KMS-11 (cell line): ENCODE data around the gene AGBL4.

Experiments used
- H2AFZ ChIP-seq: fragments of 200-600 bp; sonication (generic); 2 replicates; pipeline ENCODE4 v1.6.1; 2016; ENCODE audit warnings: antibody characterized with exemption, mixed run types, low read depth
- H3K27ac ChIP-seq: fragments of 200-600 bp; sonication (generic); 2 replicates; pipeline ENCODE4 v1.6.1; 2016; ENCODE audit warnings: mild to moderate bottlenecking, mixed run types
- H3K27me3 ChIP-seq: fragments of 200-600 bp; sonication (generic); 2 replicates; pipeline ENCODE4 v1.6.1; 2017; ENCODE audit warnings: mild to moderate bottlenecking, low read depth, mixed run types, moderate library complexity; ENCODE audit not compliant: insufficient read depth
- H3K36me3 ChIP-seq: fragments of 200-600 bp; sonication (generic); 2 replicates; pipeline ENCODE4 v1.6.1; 2017; ENCODE audit warnings: mild to moderate bottlenecking, mixed run types; ENCODE audit not compliant: insufficient read depth
- H3K4me1 ChIP-seq: fragments of 200-600 bp; sonication (generic); 2 replicates; pipeline ENCODE4 v1.6.1; 2016; ENCODE audit warnings: mild to moderate bottlenecking, low read depth, mixed run types; ENCODE audit not compliant: poor library complexity, severe bottlenecking
- H3K4me2 ChIP-seq: fragments of 200-600 bp; sonication (generic); 2 replicates; pipeline ENCODE4 v1.7.0; 2016; ENCODE audit warnings: mild to moderate bottlenecking, mixed run types
- H3K4me3 ChIP-seq: fragments of 200-600 bp; sonication (generic); IDR thresholded peaks from 2 replicates; pipeline ENCODE4 v1.6.1; 2017; ENCODE audit warnings: low read depth, low read length, mixed read lengths; ENCODE audit not compliant: insufficient read depth
- H3K79me2 ChIP-seq: fragments of 200-600 bp; sonication (generic); 2 replicates; pipeline ENCODE4 v1.6.1; 2016; ENCODE audit warnings: low read depth, mixed run types; ENCODE audit not compliant: insufficient read depth
- H3K9ac ChIP-seq: fragments of 200-600 bp; sonication (generic); 2 replicates; pipeline ENCODE4 v1.6.1; 2016; ENCODE audit warnings: mild to moderate bottlenecking, mixed run types
- H4K20me1 ChIP-seq: fragments of 200-600 bp; sonication (generic); 2 replicates; pipeline ENCODE4 v1.6.1; 2016; ENCODE audit warnings: mild to moderate bottlenecking, mixed run types; ENCODE audit not compliant: insufficient read depth
- TF ChIP-seq, protein P1 (sequence below): fragments of 200-600 bp; sonication (generic); conservative IDR thresholded peaks from 2 replicates; pipeline ENCODE4 v1.6.1; 2017; ENCODE audit warnings: low read depth, mild to moderate bottlenecking, antibody characterized with exemption, low read length, moderate library complexity, mixed read lengths

The AGBL4 gene

DNA sequence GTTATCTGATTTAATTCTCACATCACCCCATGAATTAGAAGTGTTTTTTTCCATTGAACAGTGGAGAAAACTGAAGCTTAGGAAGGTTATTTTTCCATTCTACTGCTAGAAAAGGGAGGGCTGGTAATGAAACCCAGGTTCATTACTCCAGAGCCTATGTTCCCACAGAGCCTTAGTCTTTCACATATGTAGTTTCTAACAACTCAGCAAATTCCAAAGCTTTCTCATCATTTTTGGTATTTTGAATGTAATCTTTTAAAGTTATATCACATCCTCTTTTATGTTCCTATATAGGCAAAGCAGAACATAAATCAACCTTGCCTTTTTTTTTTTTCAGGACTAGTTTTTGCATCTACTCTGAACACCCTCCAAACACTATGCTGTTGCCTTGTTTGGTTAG is 1115.1 kb downstream of the AGBL4 start:
- no peak overlapping the region for H3K9ac ChIP-seq
- H3K79me2 ChIP-seq, result no peaks in the 10 kb centered on the region
- no peaks in the 10 kb centered on the region for H3K27me3 ChIP-seq
- no peak overlapping the region for H3K4me3 ChIP-seq
- no peaks in the 10 kb centered on the region for H3K4me1 ChIP-seq
- no peak overlapping the region for H3K4me2 ChIP-seq
- no peak overlapping the region for H2AFZ ChIP-seq
- H4K20me1 ChIP-seq, result no peaks in the 10 kb centered on the region
- TF ChIP-seq, protein P1, sequence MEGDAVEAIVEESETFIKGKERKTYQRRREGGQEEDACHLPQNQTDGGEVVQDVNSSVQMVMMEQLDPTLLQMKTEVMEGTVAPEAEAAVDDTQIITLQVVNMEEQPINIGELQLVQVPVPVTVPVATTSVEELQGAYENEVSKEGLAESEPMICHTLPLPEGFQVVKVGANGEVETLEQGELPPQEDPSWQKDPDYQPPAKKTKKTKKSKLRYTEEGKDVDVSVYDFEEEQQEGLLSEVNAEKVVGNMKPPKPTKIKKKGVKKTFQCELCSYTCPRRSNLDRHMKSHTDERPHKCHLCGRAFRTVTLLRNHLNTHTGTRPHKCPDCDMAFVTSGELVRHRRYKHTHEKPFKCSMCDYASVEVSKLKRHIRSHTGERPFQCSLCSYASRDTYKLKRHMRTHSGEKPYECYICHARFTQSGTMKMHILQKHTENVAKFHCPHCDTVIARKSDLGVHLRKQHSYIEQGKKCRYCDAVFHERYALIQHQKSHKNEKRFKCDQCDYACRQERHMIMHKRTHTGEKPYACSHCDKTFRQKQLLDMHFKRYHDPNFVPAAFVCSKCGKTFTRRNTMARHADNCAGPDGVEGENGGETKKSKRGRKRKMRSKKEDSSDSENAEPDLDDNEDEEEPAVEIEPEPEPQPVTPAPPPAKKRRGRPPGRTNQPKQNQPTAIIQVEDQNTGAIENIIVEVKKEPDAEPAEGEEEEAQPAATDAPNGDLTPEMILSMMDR, result no peak
- H3K36me3 ChIP-seq, result no peaks in the 10 kb centered on the region
- H3K27ac ChIP-seq, result no peak overlapping the region

DNA sequence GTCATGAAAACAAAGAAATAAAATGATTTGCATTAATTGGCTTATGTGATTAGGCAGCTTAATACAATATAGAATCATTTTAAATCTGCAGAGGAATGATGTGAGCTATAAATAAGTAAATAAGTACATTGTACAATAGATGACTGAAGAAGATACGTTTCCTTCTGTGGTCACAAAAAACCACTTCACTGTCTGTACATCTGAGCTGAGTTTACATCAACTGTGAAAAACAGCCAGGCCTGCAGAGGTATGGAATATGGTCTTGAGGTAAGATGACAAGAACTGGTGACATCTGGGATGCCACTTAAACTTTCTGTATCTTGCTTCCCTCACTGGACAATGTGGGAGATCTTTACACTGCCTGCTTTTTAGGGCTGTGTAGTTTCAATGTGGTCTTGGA is 1117.0 kb downstream of the AGBL4 start:
- H3K79me2 ChIP-seq, result no peaks in the 10 kb centered on the region
- no peak overlapping the region for H3K27ac ChIP-seq
- H3K27me3 ChIP-seq, result no peaks in the 10 kb centered on the region
- no peak overlapping the region for H3K4me2 ChIP-seq
- H3K36me3 ChIP-seq, result no peaks in the 10 kb centered on the region
- no peak overlapping the region for H2AFZ ChIP-seq
- no peak overlapping the region for H3K4me3 ChIP-seq
- H3K9ac ChIP-seq, result no peak overlapping the region
- TF ChIP-seq, protein P1, result no peak
- H3K4me1 ChIP-seq, result no peaks in the 10 kb centered on the region
- H4K20me1 ChIP-seq, result no peaks in the 10 kb centered on the region

DNA sequence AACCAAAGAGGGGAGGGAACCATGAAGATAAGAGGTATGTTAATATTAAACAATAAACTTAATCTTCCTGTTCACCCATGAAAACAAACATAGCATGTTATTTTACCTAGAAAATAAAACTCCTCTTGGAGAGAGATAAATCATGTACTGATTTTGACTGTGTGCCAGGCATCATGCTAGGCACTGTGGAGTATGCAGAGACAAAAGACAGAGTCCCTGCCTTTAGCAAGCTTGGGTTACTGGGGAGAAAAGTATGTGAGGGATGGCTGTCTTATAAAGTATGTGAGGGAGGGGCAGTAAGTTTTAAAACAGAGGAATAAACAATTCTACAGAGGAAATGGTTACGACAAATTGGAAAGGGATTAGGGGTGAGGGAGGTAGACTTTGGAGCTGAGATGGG is 1117.6 kb downstream of the AGBL4 start:
- Histone ChIP-seq H2AFZ (no peak overlapping the region), H3K27ac (no peak overlapping the region), H4K20me1 (no peaks in the 10 kb centered on the region), H3K27me3 (no peaks in the 10 kb centered on the region), H3K79me2 (no peaks in the 10 kb centered on the region), H3K9ac (no peak overlapping the region), H3K36me3 (no peaks in the 10 kb centered on the region), H3K4me3 (no peak overlapping the region), H3K4me1 (no peaks in the 10 kb centered on the region), H3K4me2 (no peak overlapping the region)
- TF ChIP-seq, protein P1, result no peak

DNA sequence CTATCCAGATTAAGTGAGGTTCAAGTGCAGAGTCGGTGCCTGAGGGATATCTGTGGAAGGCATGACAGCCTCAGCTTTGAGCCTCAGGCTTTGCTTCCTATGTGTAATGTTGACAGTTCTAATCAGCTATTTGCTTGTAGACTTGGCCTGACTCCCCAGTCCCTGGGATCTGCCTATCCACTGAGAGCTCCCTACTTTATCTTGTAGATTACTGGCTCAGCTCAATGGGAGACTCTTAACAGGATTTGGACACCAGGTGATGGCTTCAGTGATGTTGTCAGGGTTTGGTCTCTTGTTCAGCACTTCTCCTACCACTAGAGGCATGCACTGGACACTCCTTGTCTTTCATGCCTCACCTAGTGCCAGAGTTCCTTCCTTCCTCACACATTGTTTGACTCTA is 1120.5 kb downstream of the AGBL4 start:
- Histone ChIP-seq H2AFZ (no peak overlapping the region), H3K27ac (no peak overlapping the region), H3K27me3 (no peaks in the 10 kb centered on the region), H3K4me2 (no peak overlapping the region), H3K4me1 (no peaks in the 10 kb centered on the region), H3K79me2 (no peaks in the 10 kb centered on the region), H3K36me3 (no peaks in the 10 kb centered on the region), H3K4me3 (no peak overlapping the region), H3K9ac (no peak overlapping the region), H4K20me1 (no peaks in the 10 kb centered on the region)
- TF ChIP-seq, protein P1, result no peak

DNA sequence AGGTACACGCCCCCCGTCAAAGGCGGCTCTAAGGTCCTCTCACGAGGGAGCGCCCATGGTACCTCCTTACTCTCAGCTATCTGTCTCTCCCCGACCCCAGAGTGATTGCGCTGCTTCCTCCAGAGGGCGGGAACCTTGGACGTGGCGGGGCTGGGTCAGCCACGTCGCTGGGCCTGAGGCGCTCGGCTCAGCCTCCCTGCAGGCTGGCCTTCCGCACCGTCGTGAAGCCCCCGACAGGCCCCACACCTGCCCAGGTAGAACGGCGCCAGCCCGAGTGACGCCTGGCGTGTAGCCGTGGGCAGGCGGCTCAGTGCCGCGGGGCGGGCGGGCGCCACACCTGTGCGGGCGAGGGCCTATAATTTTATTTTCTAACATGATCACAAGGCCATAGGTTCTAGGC is 1124.9 kb downstream of the AGBL4 start:
- TF ChIP-seq, protein P1, result no peak
- Histone ChIP-seq H3K27ac (no peak overlapping the region), H3K27me3 (no peaks in the 10 kb centered on the region), H3K36me3 (no peaks in the 10 kb centered on the region), H3K4me3 (no peak overlapping the region), H3K79me2 (no peaks in the 10 kb centered on the region), H3K4me2 (no peak overlapping the region), H3K9ac (no peak overlapping the region), H4K20me1 (no peaks in the 10 kb centered on the region), H3K4me1 (no peaks in the 10 kb centered on the region), H2AFZ (no peak overlapping the region)
